Hepatocyte (in vitro differentiated cells): Measurements from ENCODE around the gene KSR1. TPM values are rescaled to one million over a fixed set of nuclear protein-coding genes. Genes with fewer than 3 reads are reported as not detected.

ENCODE experiments used
- DNase-seq: peaks from one replicate; pipeline ENCODE4 v3.0.0-alpha.2; 2016; ENCODE audit warnings: low spot score
- H2AFZ ChIP-seq: fragments of 200-600 bp; sonication (generic); 2 replicates; pipeline ENCODE4 v1.6.0; 2016; ENCODE audit warnings: antibody characterized with exemption, mild to moderate bottlenecking
- H3K27ac ChIP-seq: fragments of 200-600 bp; sonication (generic); 2 replicates; pipeline ENCODE4 v1.5.1; 2016; ENCODE audit warnings: mild to moderate bottlenecking
- H3K27me3 ChIP-seq: fragments of 200-600 bp; sonication (generic); 2 replicates; pipeline ENCODE4 v1.6.1; 2016
- H3K36me3 ChIP-seq: fragments of 200-600 bp; sonication (generic); replicated peaks from 2 replicates; pipeline ENCODE4 v1.5.1; 2016; ENCODE audit warnings: low read depth; ENCODE audit not compliant: insufficient read depth
- H3K4me1 ChIP-seq: fragments of 200-600 bp; sonication (generic); 2 replicates; pipeline ENCODE4 v1.5.1; 2016; ENCODE audit warnings: mild to moderate bottlenecking, moderate library complexity; ENCODE audit not compliant: insufficient read depth
- H3K4me2 ChIP-seq: fragments of 200-600 bp; sonication (generic); 2 replicates; pipeline ENCODE4 v1.6.0; 2016
- H3K4me3 ChIP-seq: fragments of 200-600 bp; sonication (generic); 2 replicates; pipeline ENCODE4 v1.5.1; 2016; ENCODE audit warnings: mild to moderate bottlenecking
- H3K79me2 ChIP-seq: fragments of 200-600 bp; sonication (generic); 2 replicates; pipeline ENCODE4 v1.6.0; 2017; ENCODE audit warnings: mild to moderate bottlenecking
- H3K9me2 ChIP-seq: fragments of 200-600 bp; sonication (generic); replicated peaks from 2 replicates; pipeline ENCODE4 v1.6.0; 2017; ENCODE audit warnings: mild to moderate bottlenecking; ENCODE audit not compliant: insufficient read depth
- H3K9me3 ChIP-seq: fragments of 200-600 bp; sonication (generic); 2 replicates; pipeline ENCODE4 v1.5.1; 2016; ENCODE audit warnings: low read depth, mild to moderate bottlenecking
- H4K20me1 ChIP-seq: fragments of 200-600 bp; sonication (generic); 2 replicates; pipeline ENCODE4 v1.6.0; 2016; ENCODE audit warnings: mild to moderate bottlenecking; ENCODE audit not compliant: insufficient read depth, poor library complexity, severe bottlenecking
- CTCF ChIP-seq: fragments of 200-600 bp; sonication (generic); IDR thresholded peaks from 2 replicates; pipeline ENCODE4 v1.5.1; 2016; ENCODE audit warnings: antibody characterized with exemption, mild to moderate bottlenecking; ENCODE audit not compliant: poor library complexity
- EZH2 ChIP-seq: fragments of 200-600 bp; sonication (generic); IDR thresholded peaks from 2 replicates; pipeline ENCODE4 v1.6.1; 2016; ENCODE audit warnings: antibody characterized with exemption, mild to moderate bottlenecking, borderline replicate concordance
- EZH2phosphoT487 ChIP-seq: fragments of 200-600 bp; sonication (generic); IDR thresholded peaks from one replicate; pipeline ENCODE4 v1.6.1; 2018; ENCODE audit warnings: antibody characterized with exemption, mild to moderate bottlenecking, low read depth, moderate library complexity; ENCODE audit not compliant: unreplicated experiment, severe bottlenecking
- WGBS: methylation state at CpG from one replicate; pipeline ENCODE4 v1.1.6; 2016; ENCODE audit warnings: low lambda C conversion rate; ENCODE audit errors: missing lambda C conversion rate; 5-methylcytosine and 5-hydroxymethylcytosine counted together
- polyA plus RNA-seq: library from polyadenylated mRNA; unstranded; fragments of >200 nt; fragmentation: Nextera tagmentation; extraction: Ambion mirVana; gene quantifications from 2 replicates; pipeline ENCODE4 v1.2.1, GENCODE V29; 2016
- total RNA-seq: library from RNA; depleted of rRNA; stranded (reverse); fragments of >200 nt; gene quantifications from 2 replicates; pipeline ENCODE4 v1.2.3, GENCODE V29; 2014

Gene KSR1
- total and polyA plus RNA-seq, 2 experiments from 2014 or later, result 16.2 to 32.6 TPM

- H3K4me3 ChIP-seq, result peak overlapping the region; percentile 99
- no peaks in the 10 kb centered on the region for H3K27me3 ChIP-seq
- TF ChIP-seq CTCF (no peak), EZH2phosphoT487 (no peak), EZH2 (no peak)
- peak overlapping the region; percentile 33 for H2AFZ ChIP-seq
- no peaks in the 10 kb centered on the region for H3K9me3 ChIP-seq
- 17% methylated on average over 14 of the region's 14 CpGs for whole genome bisulfite sequencing
- peak; percentile 37 for DNase-seq
- no peaks in the 10 kb centered on the region for H3K36me3 ChIP-seq
- peaks cover 63% of the 10 kb centered on the region for H3K79me2 ChIP-seq
- H3K4me2 ChIP-seq, result peak overlapping the region; percentile 96
- H3K27ac ChIP-seq, result peak overlapping the region; percentile 87
- H4K20me1 ChIP-seq, result peaks cover 20% of the 10 kb centered on the region
- no peaks in the 10 kb centered on the region for H3K9me2 ChIP-seq
- peaks cover 42% of the 10 kb centered on the region for H3K4me1 ChIP-seq
These were observed 1.7 kb downstream of the KSR1 start for GRCh38 chr17:27457731-27458523.

GRCh38 chr17:27458524-27458908 is 2.3 kb downstream of the KSR1 start:
- 27% methylated on average over 6 of the region's 6 CpGs for WGBS
- H3K79me2 ChIP-seq, result peaks cover 69% of the 10 kb centered on the region
- peaks cover 42% of the 10 kb centered on the region for H3K4me1 ChIP-seq
- peak overlapping the region; percentile 87 for H3K27ac ChIP-seq
- no peak overlapping the region for H2AFZ ChIP-seq
- peak overlapping the region; percentile 96 for H3K4me2 ChIP-seq
- H3K36me3 ChIP-seq, result no peaks in the 10 kb centered on the region
- H3K9me3 ChIP-seq, result no peaks in the 10 kb centered on the region
- H3K9me2 ChIP-seq, result no peaks in the 10 kb centered on the region
- DNase-seq, result no peak
- TF ChIP-seq EZH2 (no peak), CTCF (no peak), EZH2phosphoT487 (no peak)
- no peaks in the 10 kb centered on the region for H3K27me3 ChIP-seq
- no peak overlapping the region for H3K4me3 ChIP-seq
- peaks cover 25% of the 10 kb centered on the region for H4K20me1 ChIP-seq

GRCh38 chr17:27459433-27459832 is 3.2 kb downstream of the KSR1 start:
- Histone ChIP-seq H3K27me3 (no peaks in the 10 kb centered on the region), H3K9me2 (no peaks in the 10 kb centered on the region), H3K4me1 (peaks cover 42% of the 10 kb centered on the region), H2AFZ (no peak overlapping the region), H3K4me2 (peak overlapping the region; percentile 96), H3K4me3 (no peak overlapping the region), H3K9me3 (no peaks in the 10 kb centered on the region), H3K27ac (peak overlapping the region; percentile 87), H4K20me1 (peaks cover 32% of the 10 kb centered on the region), H3K79me2 (peaks cover 78% of the 10 kb centered on the region), H3K36me3 (no peaks in the 10 kb centered on the region)
- 47% methylated on average over 7 of the region's 7 CpGs for WGBS
- TF ChIP-seq CTCF, result no peak
- no peak for TF ChIP-seq EZH2
- TF ChIP-seq EZH2phosphoT487, result no peak
- peak; percentile 25 for DNase-seq
